ENCODE data around the gene TGIF1.

Gene TGIF1

GRCh38 chr18:3502650-3503049 lies 52.7 kb downstream of the TGIF1 start:
- no peak for DNase-seq (ENCODE audit: low read depth)
- no peak for TF ChIP-seq CTCF (conservative IDR thresholded peaks at IDR 0.05; ENCODE audit: low read length)
- H3K4me3 ChIP-seq (ENCODE audit: low read length), result no peak overlapping the region

GRCh38 chr18:3504637-3505036 lies 54.7 kb downstream of the TGIF1 start:
- no peak for DNase-seq (ENCODE audit: low read depth)
- H3K4me3 ChIP-seq (ENCODE audit: low read length), result no peak overlapping the region
- TF ChIP-seq CTCF (conservative IDR thresholded peaks at IDR 0.05; ENCODE audit: low read length), result no peak

- no peak for TF ChIP-seq CTCF (conservative IDR thresholded peaks at IDR 0.05; ENCODE audit: low read length)
- DNase-seq (ENCODE audit: low read depth), result no peak
- H3K4me3 ChIP-seq (ENCODE audit: low read length), result no peak overlapping the region
These were observed 58.9 kb downstream of the TGIF1 start for GRCh38 chr18:3508576-3509549.
